ENCODE data around the gene TPP2.

TPP2 gene

GRCh38 chr13:102596147-102597028, at the start of gene TPP2:
Gene TPP2, plus strand, starts transcription at chr13:102596986. Its CDS starts 53 bp downstream, at chr13:102597039.
- in situ Hi-C loops (cut with HindIII; ENCODE audit: low sequenced_read_pairs) = no loop called here

DNA sequence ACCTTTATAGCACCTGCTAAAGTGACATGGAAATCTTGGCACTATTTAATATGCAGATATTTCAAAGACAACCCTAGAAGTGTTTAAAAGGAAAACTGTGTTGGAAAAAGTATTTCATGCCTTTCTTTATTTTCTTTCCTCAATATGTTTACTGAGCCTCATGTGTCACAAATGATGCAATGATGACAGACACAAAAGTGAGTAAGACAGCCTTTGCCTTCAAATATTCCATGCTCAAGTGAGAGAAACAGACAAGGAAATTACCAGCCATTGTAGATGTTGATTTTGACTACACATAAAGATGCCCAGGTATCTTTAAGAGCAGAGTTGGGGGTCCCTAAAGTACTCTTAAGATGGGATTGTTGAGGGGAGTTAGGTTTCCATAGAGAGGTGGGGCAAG, 48.0 kb upstream of the TPP2 start:
- in situ Hi-C loops (cut with HindIII; ENCODE audit: low sequenced_read_pairs) = no loop called here

DNA sequence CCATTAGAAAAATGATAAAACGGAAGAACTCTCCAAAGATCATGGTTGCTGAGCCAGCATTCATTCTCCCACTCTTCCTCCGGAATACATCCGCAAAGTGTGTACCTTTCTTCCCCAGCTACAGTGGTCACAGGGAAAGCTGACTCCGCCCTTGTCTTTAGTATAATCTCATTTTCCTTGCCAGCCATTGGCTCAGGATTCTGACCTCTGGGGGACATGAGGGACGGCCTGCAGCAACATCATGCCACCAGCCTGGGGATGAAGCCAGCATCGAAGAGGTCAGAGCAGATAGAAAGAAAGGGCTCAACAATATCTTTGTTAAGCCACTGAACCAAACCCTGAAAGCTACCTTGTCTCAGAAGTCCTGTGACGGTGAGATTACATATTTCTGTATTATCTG, 46.3 kb upstream of the TPP2 start:
- in situ Hi-C loops (cut with HindIII; ENCODE audit: low sequenced_read_pairs) = no loop called here

DNA sequence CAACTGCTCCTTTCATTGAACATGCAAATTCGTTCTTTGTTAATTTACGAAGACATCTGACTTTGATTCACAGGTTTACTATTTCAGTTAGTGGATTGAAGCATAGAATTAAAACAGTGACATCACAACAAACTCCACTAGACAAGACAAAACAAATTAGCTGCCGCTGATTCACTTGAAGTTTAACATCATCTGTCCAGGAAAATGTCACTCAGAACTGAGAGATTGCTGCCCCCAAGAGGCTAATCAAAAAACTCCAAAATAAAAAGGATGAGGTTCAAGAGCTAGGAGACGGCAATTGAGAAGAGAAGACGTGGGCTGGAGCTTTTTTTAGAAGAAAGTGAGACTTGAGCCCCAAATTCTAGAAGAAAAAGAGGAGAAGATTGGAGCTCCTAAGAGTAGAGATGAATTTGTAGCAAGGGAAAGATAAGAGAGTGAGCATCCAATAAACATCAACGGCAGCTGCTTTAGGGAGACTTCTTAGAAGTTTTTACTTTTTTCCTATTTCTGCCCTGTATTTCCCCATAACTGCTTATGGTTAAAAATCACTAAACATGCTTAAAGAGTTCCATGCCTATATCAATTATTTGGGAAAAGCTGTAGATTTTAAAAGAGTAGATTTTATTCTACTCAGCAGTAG, 40.8 kb upstream of the TPP2 start:
- in situ Hi-C loops (cut with HindIII; ENCODE audit: low sequenced_read_pairs) = no loop called here

- in situ Hi-C loops (cut with HindIII; ENCODE audit: low sequenced_read_pairs) = no loop called here
Observed at GRCh38 chr13:102556806-102557205, 40.0 kb upstream of the TPP2 start.

DNA sequence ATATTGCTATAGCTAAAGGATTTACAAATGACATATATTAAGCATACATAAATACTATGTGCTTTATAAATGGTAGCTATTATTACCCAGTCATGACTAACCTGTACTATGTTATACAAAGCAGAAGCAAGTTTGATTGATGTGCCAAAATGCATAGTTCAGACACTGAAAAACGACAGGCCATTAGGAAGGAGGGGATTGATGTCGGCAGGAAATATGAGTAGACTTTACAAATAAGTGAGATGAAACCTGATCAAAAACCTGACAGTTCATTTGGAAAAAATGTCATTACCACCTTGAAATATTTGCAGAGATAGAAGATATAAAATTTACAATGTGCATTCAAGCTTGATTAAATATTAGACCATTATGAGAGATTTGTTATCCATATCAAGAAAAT, 38.8 kb upstream of the TPP2 start:
- in situ Hi-C loops (cut with HindIII; ENCODE audit: low sequenced_read_pairs) = no loop called here

- in situ Hi-C loops (cut with HindIII; ENCODE audit: low sequenced_read_pairs) = no loop called here
Observed at GRCh38 chr13:102561933-102562332, 34.9 kb upstream of the TPP2 start.

DNA sequence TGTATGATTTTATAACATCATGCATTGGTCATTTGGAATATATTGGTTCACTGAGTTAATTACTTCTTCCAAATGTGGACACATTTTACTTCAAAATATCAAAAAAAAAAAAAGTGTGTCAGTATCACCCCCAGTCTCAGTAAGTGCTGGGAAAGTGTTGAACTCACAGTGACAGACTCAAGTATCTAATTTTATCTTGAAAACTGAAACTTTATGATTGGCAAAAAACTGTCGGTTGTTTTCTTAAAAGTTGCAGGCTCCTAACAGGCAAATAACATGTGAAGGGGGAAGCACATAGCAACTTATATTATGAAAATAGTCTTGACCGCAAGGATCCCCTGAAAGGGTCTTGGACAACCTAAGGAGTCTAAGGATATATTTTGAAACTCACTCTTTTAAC, 33.5 kb upstream of the TPP2 start:
- in situ Hi-C loops (cut with HindIII; ENCODE audit: low sequenced_read_pairs) = no loop called here

DNA sequence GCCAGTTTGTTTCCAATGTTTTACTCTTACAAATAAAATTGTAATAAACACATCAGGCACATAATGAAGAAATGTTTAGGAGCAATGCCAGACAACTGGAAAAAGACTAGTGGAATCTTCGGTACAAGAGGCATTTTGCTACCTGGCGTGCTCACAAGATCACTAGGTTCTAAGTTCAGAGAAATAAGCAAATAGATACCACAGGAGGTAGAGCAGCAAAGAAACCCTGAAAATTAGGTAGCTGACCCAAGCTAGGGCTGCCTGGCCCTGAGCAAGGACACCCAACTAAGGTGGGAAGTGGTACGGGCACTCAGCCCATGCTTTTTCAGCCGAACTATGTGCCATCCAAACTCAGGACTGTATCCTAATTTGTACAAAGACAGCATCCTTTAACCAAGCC, 32.2 kb upstream of the TPP2 start:
- in situ Hi-C loops (cut with HindIII; ENCODE audit: low sequenced_read_pairs) = no loop called here

- in situ Hi-C loops (cut with HindIII; ENCODE audit: low sequenced_read_pairs) = no loop called here
Observed at GRCh38 chr13:102566513-102566912, 30.3 kb upstream of the TPP2 start.

DNA sequence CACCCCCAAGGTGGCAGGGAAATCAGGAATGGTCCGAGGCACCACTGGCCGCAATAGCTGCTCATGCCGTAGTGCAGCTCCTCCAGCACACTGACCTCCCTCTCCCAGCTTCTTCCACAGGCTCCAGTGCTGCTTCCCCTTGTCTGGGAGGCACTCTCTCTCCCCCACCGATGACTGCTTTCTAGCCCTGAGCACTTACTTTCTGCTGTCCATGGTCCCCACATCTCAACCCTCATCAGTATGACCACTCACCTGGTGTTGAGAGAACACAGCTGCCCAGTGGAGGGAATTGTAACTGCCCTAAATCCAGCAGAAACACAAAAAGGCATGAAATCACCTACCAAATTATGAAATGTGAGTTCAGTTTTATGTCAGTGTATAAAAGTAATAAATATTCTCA, 28.9 kb upstream of the TPP2 start:
- in situ Hi-C loops (cut with HindIII; ENCODE audit: low sequenced_read_pairs) = no loop called here

GRCh38 chr13:102569488-102569887, 27.3 kb upstream of the TPP2 start:
- in situ Hi-C loops (cut with HindIII; ENCODE audit: low sequenced_read_pairs) = no loop called here

GRCh38 chr13:102571075-102571474, 25.7 kb upstream of the TPP2 start:
- in situ Hi-C loops (cut with HindIII; ENCODE audit: low sequenced_read_pairs) = no loop called here

DNA sequence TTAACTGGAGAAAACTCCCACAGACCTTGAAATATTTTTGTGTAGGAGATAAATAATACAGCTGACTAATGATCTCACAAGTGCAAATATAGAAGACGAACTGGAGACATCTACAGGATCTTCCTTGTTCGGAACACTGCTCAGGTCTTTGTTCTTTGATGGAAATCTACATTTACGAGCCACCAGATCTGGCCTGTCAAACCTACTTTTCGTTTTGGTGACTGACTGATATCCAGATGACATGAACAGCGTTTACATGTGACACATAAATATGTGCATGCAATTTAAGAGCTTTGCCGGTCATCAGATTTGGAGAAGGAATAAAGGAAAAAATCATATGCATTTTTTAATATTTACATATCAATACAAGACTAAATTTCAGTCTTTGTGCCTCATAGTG, 24.5 kb upstream of the TPP2 start:
- in situ Hi-C loops (cut with HindIII; ENCODE audit: low sequenced_read_pairs) = no loop called here

- in situ Hi-C loops (cut with HindIII; ENCODE audit: low sequenced_read_pairs) = no loop called here
Observed at GRCh38 chr13:102580552-102581169, 16.1 kb upstream of the TPP2 start.

DNA sequence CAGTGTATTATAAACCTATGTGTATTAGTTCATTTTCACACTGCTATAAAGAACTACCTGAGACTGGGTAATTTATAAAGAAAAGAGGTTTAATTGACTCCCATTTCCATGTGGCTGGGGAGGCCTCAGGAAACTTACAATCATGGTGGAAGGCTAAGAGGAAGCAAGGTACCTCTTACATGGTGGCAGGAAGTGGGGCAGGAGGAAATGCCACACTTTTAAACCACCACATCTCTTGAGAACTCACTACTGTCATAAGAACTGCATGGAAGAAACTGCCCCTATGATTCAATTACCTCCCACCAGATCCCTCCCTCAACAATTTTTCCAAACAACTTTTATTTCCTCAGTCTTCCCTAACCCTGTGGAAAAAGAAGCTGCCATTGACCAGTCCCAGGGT, 14.5 kb upstream of the TPP2 start:
- in situ Hi-C loops (cut with HindIII; ENCODE audit: low sequenced_read_pairs) = no loop called here

DNA sequence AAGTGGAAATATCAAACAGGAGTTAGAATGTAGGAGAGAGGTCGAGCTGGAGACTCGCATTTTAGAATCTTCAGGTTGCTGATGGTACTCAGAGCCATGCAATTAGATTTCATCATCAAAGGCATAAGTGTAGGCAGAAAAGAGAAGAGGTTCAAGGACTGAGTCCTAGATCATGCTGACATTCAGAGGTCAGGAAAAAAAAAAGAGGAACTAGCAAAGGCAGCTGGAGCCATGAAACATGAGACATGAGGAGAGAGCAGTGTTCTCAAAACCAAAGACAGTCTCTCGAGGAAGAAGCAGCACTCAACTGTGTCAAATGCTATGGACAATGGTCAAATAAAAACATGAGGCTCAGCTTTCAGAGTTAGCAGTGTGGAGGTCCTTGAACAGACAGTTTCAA, 12.4 kb upstream of the TPP2 start:
- in situ Hi-C loops (cut with HindIII; ENCODE audit: low sequenced_read_pairs) = no loop called here

GRCh38 chr13:102586615-102587014, 10.2 kb upstream of the TPP2 start:
- in situ Hi-C loops (cut with HindIII; ENCODE audit: low sequenced_read_pairs) = no loop called here

GRCh38 chr13:102587916-102588315, 8.9 kb upstream of the TPP2 start:
- in situ Hi-C loops (cut with HindIII; ENCODE audit: low sequenced_read_pairs) = no loop called here

DNA sequence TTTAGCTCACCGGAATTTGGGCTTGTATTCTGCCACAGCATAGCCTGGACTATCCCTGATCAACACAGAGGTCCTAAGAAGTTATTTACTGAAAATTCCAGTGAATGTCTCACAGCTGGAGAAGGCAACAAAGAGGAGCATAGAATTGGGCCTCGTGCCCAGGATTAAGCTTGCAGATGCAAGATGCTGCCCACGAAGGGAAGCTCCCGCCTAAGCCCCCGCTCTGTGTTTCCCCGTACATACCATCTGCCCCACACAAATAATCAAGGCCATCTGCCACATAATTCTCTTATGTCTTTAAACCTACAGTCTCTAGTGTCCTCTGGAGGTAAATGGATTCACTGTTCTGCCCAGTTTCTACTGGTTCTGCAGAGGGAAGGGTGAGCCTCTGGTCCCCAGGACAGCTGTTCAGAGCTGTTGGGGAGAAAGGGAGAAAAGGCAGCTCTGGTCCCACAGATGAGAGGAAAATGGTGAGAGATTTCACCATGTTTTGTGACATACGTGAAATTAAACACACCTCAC, 7.4 kb upstream of the TPP2 start:
- in situ Hi-C loops (cut with HindIII; ENCODE audit: low sequenced_read_pairs) = no loop called here

- in situ Hi-C loops (cut with HindIII; ENCODE audit: low sequenced_read_pairs) = no loop called here
Observed at GRCh38 chr13:102591988-102592781, 4.6 kb upstream of the TPP2 start.
